SKM-1 treated with dmso at 0.1 percent for 144 hours (cell line): ENCODE measurements around the gene DCTN5.

Source experiments
- DNase-seq: peaks from one replicate; lab custom pipeline; 2025; ENCODE audit not compliant: unreplicated experiment; lab: John Stamatoyannopoulos, UW

The DCTN5 gene

DNA sequence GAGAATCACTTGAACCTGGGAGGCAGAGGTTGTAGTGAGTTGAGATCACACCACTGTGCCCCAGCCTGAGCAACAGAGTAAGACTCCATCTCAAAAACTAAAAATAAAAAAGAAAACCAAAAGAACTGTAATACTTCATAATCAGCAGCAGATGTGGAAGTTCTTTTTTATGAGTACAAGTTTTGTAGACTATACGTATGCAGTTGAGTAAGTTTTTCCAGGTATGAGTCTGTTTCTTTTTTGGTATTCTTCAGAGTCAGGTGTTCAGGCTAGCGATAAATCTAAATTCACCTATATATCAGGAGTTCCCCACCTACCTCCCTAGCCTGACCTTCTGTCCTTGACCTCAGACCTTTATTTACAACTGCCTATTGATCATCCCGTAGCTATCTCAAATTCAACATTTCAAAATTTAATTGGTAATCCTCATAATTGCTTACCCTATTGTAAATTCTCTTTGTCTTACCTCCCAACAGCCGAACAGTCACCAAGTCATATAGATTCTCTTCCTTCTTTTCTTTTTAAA, 10.7 kb downstream of the DCTN5 start:
- no peak for DNase-seq

DNA sequence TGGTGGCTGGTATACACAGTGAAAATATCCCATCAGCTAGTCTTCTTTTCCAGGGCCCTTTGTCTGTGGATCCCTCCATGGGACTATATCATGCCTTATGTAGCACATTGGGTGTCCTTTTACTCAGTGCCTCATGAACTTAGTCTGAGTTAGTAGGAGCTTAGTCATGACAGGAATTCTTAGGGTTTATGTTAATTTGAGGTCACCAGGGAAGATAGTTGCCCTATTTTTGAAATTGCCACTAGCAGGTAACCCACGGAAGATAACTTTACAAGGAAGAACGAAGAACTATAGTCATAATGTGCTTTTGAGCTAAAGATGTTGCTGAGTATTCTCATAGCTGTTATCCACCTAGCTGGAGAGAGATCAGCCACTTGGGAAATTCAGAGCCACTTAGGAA, 22.7 kb downstream of the DCTN5 start:
- no peak for DNase-seq

DNA sequence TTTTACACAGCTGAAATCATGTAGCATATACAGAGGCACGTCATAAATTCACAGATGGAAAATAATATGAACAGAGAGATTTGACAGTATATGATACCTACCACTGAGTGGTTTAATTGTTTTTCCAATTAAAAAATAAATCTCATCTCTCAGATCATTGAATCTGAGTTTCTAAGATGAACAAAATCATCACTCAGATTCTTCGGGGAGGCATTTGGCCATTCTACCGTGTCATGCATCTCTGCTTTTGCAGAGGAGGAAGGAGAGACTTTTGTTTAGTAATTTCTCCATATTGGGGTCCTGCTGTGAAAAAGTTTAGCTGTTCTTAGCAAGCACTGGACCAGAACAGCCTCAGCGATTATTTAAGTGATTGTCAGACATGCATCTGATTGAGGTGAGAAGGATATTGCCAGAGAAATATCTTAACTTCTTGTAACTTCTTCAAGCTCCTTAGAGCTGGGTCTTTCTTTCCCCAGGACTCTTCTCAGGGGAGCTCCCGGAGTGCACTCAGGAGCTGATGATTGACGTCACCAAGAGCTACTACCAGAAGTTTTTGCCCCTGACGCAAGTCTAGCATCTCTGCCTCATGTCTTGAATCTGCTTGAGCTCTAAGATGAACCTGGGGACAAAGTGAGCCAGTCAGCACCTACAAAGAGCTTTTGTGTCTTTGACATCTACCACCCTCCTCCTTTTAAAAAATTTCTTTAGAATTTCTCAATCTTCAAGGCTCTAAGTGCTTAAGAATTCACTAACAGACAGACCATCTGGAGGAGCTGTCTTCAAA, 25.5 kb downstream of the DCTN5 start:
- no peak for DNase-seq

DNA sequence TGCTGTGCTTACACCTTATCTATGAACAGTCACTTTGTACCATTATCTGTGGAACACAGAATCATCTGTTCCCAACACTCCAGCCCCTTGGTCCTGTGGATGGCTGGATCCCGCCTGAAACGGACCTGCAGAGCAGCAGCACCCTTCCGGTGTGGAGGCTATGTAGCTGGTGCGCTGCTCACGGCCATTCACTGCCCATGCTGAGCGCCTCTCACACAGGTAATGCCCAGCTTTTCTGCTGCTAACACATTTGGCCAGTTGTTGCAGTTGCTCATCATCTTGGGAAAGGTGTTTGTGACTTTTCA, 26.0 kb downstream of the DCTN5 start:
- DNase-seq: no peak

DNA sequence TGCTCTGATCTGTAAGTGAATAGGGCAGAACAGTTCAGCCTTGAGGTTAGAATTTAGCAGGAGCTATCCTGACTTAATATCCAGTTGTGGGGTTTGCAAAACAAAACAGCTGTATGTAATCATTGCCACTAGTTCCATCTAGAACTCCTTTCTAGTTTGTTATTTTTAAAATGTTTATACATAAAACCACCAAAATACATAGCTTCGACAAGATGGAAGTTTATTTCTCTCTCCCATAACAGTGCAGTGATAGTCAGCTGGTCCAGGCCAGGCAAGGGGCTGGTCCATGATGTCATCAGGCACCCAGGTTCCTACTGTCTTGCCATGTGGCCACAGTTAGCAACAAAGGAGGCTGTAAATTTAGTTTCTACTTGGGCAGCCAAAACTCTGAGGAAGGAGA, 27.0 kb downstream of the DCTN5 start:
- no peak for DNase-seq

DNA sequence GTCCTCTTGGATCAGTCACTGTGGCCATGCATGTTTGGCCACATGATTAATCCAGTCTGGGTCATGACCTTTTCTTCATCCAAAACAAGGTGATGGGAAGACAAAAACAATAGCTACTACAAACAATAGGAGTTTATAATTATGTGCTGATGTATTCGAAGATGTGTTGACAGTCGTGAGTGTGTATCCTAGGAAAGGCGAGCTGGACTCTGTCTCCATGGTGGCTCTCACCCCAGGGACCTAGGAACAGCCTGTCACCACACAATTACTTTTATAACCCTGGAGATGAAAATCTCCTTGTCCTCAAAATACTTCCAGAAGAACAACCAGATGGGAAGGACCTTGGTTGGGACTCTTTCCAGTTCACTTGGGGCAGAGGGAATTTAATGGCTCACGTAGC, 27.6 kb downstream of the DCTN5 start:
- DNase-seq: no peak

DNA sequence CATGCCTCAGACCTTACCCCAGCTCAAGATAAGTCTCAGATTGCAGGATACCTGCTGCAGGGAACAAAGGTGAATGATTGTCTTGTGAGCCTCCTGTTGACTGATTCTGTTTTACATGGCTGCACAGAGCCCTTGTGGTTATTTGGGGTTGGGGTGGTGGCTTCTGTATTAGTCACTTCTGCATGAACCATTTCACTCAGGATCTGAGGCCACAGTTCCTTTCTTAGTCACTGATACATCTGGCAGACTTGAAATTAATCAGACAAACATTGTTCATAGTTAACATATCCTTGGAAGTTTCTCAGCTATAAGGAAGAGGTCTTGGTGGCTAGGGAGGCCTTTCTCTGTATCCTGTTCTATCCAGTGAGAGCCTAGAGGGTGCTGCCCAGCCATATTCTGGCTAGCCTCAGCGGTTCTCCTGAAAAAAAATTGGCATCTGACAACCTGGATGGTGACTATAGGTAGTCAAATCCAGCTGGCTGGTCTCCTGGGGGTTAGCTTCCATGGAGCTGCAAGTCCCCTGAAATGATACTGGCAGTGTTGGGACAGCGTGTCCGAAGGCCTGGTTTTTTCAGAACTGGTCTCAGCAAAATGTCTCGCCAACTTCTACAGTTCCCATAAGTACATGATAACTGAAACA, 29.0 kb downstream of the DCTN5 start:
- no peak for DNase-seq

DNA sequence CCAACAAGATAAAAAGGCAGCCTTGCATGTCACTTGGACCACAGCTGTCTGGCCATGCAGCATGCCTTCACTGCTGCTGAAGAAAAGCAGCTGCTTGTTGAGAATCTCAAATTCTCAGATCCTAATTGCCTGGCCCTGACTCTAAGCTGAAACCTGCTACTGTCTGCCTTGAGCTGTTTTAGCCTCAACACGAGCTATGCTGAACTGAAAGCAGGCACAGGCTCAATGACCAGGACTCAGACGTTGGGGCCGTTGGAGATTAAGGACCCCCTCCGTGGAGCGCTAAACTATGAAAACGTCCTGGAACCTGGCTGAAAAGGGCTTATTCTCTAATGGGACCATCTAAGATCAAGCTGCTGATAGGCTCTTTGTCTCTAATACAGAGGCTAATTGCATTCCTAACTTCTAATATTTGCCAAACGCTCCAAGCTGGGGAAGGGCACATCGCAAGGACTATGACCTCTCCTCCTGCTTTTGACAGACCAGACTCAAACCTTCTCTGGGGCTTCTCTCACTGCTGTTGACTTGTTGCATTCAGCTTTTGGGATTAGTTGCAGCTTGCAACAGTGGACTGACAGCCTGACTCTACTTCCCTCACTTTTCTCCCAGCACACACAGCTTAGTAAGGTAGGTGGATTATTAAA, 32.8 kb downstream of the DCTN5 start:
- DNase-seq: no peak

DNA sequence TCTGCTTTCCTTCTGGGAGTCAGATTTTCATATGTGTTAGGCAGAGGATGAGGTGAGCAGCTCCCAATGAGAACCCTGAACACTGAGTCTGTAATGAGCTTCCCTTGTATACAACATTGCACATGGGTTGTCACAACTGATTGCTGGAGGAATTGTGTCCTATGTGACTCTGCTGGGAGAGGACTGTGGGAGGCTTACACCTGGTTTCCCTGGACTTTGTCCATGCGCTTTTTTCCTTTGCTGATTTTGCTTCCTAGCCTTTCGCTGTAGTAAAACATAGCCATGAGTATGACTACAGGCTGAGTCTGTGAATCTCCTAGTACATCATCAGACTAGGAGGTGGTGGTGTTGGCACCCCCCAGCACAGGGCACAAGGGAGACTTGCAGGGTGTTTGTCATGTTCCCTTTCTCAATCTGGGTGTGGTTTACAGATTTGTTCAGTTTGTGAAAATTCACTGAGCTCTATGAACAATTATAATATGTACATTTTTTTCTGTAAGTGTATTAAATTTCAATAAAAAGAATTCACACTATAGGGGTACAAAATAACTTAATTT, 35.7 kb downstream of the DCTN5 start:
- no peak for DNase-seq

DNA sequence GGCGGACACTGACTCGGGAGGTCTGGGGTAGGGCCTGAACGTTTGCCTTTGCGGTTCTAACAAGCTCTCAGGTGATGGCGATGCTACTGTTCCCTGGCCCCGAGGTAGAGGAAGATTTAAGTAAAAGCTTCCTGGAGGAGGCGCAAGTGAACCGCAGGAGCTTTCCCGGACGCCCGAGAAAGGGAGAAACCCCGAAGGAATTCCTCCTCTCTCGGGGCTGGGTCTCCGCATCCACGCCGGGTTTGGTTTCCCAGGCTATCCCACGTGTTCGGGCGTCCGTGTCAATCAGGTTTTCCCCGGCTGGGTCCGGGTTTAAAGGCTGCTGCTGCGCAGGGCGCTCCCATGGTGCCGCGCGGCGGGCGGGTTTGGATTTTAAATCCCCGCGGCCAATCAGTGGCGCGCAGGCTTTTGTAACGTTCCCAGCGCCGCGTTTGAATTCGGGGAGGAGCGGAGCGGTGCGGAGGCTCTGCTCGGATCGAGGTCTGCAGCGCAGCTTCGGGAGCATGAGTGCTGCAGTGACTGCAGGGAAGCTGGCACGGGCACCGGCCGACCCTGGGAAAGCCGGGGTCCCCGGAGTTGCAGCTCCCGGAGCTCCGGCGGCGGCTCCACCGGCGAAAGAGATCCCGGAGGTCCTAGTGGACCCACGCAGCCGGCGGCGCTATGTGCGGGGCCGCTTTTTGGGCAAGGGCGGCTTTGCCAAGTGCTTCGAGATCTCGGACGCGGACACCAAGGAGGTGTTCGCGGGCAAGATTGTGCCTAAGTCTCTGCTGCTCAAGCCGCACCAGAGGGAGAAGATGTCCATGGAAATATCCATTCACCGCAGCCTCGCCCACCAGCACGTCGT, 37.4 kb downstream of the DCTN5 start, which contains the start of gene PLK1:
TSS of gene PLK1 (plus strand) at position 460 of the 844 bp plus-strand sequence. CDS start at position 504, 44 bp downstream.
- DNase-seq: peak; percentile 84

DNA sequence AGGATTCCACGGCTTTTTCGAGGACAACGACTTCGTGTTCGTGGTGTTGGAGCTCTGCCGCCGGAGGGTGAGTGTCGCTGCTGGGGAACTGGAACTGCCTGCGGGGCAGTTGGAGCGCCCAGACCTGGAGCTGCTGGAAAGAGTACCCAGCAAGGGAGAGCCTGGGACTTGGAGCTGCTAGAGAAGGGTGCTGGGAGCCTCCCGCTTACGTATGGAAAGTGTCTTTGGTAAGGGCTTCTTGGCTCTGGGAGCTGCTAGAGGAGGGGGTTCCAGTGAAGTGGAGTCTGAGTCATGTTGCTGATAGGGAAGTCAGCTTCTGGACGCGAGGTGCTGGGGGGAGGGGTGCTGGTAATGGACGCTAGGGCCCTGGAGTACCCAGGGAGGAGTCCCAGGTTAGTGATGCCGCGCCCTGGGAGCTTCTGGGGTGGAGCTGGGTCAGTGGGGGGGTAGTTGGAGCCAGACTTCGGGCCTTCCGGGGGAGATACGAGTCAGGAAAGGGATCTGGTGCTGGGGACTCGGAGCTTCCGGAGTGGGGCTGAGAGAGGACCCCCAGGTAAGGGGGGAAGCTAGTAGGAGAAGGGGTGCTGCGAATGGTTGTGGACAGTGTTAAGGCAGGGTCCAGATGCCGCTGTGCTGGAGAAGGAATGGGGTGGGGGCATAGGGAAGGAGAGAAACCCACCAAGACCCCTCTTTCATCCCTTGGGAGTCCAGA, 38.2 kb downstream of the DCTN5 start:
- peak; percentile 60 for DNase-seq

DNA sequence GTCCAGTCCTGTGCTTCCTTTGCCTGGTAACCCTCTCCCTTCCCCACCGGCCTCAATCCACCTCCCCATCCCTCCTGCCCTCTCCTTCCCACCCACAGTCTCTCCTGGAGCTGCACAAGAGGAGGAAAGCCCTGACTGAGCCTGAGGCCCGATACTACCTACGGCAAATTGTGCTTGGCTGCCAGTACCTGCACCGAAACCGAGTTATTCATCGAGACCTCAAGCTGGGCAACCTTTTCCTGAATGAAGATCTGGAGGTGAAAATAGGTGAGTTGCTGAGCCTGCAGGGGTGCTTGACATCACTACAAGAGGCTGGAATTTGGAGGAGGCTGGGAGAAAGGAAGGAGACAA, 38.7 kb downstream of the DCTN5 start:
- DNase-seq: no peak

DNA sequence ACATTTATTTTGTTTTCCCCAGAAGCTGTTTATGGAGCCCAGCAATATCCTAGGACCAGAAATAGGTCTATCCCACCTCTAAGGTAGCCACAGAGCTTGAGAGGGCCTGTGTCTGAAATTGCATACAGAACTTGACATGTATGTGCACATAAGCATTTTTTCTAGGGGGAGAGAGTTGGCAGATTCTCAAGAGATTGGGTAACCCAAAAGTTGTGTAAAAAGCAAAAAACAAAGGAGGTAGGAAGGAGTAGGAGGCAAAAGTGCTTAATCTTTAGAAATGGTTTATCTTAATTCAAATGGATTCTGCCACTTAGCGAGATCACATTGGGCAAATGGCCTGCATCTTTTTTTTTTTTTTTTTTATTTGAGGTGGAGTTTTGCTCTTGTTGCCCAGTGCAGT, 40.9 kb downstream of the DCTN5 start:
- DNase-seq: no peak

DNA sequence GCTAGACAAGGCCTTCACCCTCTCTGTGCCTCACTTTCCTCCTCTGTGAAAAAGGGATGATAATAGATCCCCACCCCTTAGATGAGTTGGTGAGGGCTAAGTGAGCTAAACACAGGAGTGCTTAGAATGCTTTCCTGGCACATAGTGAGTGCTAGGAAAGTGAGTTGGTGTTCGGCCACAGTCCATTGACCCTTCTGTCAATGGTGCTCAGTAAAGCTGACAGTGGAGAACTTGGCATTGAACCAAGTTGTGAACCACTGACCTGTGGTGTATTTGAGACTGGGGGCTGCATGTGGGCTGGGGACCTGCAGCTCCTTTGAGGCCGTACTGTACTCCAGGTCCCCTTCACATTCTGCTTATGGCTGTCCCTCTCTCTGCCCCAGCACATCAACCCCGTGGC, 42.2 kb downstream of the DCTN5 start:
- DNase-seq: no peak

DNA sequence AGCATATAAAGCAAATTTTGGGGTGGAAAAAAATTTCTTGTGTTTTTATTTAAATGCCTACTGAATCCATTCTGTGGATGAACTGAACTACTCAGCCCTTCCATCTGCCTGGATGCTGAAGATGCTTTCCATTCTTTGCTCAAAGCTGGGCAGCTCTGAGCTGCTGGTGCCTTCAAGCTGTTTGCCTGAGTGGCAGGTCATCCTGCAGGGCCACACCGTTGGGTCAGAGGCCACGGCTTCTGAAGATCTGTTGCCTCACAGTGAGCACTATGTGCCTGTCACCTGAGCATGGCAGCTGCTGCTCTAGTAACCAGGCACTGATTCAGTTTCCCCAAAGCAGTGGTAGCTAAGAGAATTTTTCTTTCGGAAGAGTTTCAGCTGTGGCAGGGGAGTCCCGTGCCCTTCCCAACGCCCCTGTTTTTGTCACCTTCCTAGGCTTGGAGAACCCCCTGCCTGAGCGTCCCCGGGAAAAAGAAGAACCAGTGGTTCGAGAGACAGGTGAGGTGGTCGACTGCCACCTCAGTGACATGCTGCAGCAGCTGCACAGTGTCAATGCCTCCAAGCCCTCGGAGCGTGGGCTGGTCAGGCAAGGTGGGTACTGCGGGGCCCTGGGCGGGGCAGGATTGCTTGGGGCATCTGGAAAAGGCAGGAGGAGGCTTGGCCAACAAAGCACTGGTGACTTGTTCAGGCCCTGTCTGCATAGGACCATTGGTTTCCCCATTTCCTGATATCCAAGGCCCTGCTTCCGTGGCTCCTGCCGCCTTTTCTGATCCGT, 46.0 kb downstream of the DCTN5 start:
- no peak for DNase-seq

DNA sequence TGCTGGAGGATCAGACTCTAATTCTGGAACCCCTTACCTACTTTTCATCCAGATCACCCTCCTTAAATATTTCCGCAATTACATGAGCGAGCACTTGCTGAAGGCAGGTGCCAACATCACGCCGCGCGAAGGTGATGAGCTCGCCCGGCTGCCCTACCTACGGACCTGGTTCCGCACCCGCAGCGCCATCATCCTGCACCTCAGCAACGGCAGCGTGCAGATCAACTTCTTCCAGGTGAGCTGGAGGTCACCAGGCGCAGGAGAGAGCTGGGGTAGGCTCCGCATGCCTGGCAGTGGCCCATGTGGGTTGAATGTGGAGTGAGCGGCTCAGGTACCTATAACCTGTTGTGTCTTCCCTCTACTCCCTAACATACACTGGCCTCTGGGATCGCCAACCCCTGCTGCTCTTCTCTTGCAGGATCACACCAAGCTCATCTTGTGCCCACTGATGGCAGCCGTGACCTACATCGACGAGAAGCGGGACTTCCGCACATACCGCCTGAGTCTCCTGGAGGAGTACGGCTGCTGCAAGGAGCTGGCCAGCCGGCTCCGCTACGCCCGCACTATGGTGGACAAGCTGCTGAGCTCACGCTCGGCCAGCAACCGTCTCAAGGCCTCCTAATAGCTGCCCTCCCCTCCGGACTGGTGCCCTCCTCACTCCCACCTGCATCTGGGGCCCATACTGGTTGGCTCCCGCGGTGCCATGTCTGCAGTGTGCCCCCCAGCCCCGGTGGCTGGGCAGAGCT, 48.3 kb downstream of the DCTN5 start:
- DNase-seq: no peak

DNA sequence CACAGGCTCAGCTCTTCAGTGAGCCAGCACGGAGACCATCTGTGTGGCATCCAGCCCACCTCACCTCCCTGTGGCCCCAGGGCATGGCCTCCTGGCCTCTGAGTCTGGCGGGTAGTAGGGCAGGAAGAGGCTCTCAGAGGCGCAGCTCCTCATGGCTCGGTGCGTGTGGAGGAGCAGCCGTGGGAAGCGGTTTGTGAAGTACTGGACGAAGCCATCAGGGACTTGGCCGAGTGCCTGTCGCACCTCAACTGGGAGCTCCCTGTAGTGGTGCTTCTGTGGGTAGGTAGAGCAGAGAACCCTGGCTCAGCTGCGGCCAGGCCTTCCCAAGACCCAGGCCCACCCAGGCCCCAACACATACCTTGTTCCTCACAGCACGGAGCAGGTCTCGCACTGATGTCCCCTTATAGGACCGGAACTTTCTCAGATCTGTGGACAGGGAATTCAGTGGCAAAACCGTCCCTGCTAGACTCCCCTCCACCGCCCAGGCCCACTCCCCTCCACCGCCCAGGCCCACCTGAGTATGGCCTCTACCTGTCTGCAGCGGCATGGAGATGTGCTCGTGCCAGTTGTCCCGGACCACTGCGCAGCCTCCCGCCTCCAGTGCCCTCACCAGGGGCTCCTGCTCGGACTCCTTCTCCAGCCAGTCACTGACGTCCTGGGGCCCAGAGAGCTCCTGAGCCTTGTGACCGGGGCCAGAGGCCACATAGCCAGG, 49.7 kb downstream of the DCTN5 start:
- no peak for DNase-seq

DNA sequence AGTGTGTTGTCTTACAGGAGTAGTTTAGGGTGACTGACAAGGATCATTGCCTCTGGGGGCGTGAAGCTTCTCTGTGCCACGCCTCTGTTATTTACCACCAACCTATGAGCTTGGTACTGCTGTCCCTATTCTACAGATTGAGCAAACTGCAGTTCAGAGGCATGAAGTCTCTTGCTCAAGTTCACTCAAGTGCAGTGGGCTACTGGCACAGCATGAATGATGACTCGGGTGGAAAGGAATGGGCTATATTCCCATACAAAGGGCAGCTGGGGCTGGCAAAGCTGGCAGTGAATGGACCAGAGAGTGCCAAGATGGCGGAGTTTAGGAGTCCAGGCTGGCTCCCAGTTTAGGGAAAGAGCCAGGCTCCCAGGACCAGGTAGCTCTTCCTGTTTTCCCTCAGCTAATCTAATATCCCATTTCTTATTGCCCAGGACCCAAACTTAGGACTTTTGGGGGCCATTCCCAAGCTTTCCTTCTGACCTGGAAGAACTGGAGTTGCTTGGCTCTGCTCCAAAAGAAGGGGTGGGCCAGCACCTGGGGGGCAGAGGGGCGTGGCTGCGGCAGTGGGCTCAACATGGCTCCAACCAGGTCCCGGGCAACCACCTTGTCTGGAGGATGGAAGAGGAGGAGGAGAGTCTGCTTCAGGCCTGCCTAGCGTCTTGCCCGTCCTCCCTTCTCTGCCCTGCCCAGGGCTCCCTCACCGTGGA, 50.4 kb downstream of the DCTN5 start:
- no peak for DNase-seq
